HuH-7 (cell line): ENCODE measurements around the gene C2orf69.

Experiments used
- DNase-seq: peaks from one replicate; pipeline ENCODE4 v3.0.0; 2011; ENCODE audit warnings: low spot score

Gene C2orf69

GRCh38 chr2:199968126-199968525 is 57.0 kb downstream of the C2orf69 start:
- no peak for DNase-seq

- DNase-seq = no peak
Measured at GRCh38 chr2:199972088-199972626, 61.1 kb downstream of the C2orf69 start.

- DNase-seq = no peak
Measured at GRCh38 chr2:199973703-199974102, 62.6 kb downstream of the C2orf69 start.

GRCh38 chr2:199975273-199975895 is 64.3 kb downstream of the C2orf69 start:
- DNase-seq = no peak
